K562 (cell line): ENCODE measurements around the gene MRPS35.

Experiments
- FOXK1 ChIP-seq: sonication (generic); formaldehyde crosslinking; IDR thresholded peaks from 2 replicates; pipeline ENCODE4 v1.8.0; 2022; ENCODE audit warnings: missing genetic modification reagents, mild to moderate bottlenecking, borderline replicate concordance
- MAX ChIP-seq: sonication (generic); formaldehyde crosslinking; IDR thresholded peaks from 2 replicates; pipeline ENCODE4 v1.9.0; 2022; ENCODE audit warnings: mild to moderate bottlenecking, missing genetic modification reagents
- POLR2H ChIP-seq: IDR thresholded peaks from 2 replicates; pipeline ENCODE4 v1.6.1; 2016; ENCODE audit warnings: missing genetic modification characterization, low read depth, mild to moderate bottlenecking, control low read depth, missing compliant biosample characterization, moderate library complexity
- ZNF431 ChIP-seq: sonication (generic); formaldehyde crosslinking; IDR thresholded peaks from 2 replicates; pipeline ENCODE4 v1.8.0; 2022; ENCODE audit warnings: mild to moderate bottlenecking, missing genetic modification reagents

DNA sequence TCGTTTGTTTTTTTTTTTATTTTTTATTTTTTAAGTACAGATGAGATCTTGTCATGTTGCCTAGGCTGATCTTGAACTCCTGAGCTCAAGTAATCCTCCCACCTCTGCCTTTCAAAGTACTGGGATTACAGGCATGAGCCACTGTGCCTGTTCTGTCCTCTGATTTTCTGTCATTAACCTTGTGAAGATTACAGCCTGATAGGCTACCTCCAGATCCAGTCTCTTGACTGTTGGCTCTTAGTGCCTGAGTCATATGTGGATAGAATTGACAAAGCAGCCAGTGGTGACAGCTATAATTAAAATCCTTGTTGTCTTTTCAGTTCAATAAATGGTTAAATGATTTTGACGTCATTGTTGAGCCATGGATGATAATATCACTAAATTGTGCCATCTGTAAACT, 35.6 kb upstream of the MRPS35 start:
- TF ChIP-seq MAX (CRISPR knock-in tag) (no peak), POLR2H (tag) (no peak), FOXK1 (CRISPR knock-in tag) (no peak), ZNF431 (CRISPR knock-in tag) (no peak)
